GM08714 (cell line): ENCODE measurements around the gene ZNF532.
"Not testable (repeated sequence)": the region's sequence is repeated elsewhere in the genome, so short reads cannot be mapped to it uniquely, and the experiment has no call there.

ENCODE experiments used
- H3K4me3 ChIP-seq: fragments of 200-500 bp; sonication (Bioruptor generic); 2 replicates; pipeline ENCODE4 v1.5.1; 2014; ENCODE audit warnings: mild to moderate bottlenecking, low read length, inconsistent platforms
- ZNF274 ChIP-seq: IDR thresholded peaks from 2 replicates; pipeline ENCODE4 v1.6.1; 2012; ENCODE audit warnings: mild to moderate bottlenecking, low read depth, low read length

The ZNF532 gene

DNA sequence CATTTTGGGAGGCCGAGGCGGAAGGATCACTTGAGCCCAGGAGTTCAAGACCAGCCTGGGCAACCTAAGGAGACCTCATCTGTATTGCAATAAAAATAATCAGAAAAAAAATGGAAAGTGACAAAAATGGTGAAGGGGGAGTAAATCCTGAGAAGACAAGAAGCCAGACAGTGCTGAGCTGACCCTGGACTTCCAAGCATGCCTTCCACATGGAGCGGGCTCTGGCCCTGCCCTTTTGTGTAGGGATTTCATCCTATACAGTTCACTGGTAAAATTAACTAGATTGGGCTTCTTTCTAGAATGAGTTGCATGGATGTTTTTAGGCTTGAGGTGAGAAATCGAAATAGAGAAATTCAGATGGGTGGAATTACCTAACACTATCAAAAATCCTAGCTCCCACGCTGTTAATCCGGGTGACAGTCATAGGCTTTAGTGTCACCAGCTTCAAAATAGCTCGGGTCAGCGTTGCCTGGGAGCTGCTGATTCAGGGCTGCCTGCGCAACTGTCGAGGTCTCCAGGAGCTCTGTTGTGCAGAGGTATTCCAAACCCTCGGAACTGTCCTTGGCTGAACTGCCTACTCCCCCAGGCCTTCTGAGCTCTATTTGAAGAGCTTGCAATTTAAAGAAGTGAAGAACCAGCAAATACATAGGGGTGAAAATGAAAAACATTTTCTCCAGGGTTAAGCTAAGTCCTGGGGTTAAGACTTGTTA lies 21.5 kb upstream of the ZNF532 start:
- no peak for TF ChIP-seq ZNF274
- H3K4me3 ChIP-seq: no peak overlapping the region

DNA sequence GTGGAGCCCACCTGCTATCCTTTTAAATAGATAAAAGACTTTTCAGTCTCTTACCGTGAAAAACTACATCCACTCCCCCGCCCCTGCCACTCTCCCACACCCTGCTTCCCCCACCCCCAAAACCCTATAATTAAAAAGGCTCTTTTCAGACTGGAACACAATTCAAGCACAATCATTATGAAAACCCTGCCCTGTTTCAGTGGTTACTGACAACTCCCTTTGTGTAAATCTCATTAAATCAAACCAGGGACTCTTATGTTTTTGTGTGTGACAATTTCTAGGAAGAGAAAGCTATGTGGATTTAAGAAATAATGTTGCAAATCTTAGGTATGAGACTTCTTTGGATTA lies 21.0 kb upstream of the ZNF532 start:
- no peak overlapping the region for H3K4me3 ChIP-seq
- TF ChIP-seq ZNF274: no peak

DNA sequence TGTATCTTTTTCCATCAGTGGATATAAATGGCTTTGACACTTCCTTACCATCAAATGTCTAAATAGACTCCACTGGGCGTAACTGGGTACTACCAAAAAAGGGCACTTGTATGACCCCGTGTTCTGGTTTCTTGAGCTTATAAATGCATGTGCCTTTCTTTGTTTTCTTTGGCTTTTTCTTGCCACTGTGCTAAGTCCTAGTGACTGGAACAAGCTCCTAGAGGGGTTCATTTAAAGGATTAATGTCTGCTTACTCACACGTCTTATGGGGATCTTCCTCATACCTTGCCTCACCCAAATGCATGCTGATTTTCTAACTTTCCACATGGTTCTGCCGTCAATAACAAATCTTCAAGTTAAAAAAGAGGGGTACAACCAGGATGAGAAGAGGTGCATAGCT lies 19.8 kb upstream of the ZNF532 start:
- no peak overlapping the region for H3K4me3 ChIP-seq
- TF ChIP-seq ZNF274: no peak

DNA sequence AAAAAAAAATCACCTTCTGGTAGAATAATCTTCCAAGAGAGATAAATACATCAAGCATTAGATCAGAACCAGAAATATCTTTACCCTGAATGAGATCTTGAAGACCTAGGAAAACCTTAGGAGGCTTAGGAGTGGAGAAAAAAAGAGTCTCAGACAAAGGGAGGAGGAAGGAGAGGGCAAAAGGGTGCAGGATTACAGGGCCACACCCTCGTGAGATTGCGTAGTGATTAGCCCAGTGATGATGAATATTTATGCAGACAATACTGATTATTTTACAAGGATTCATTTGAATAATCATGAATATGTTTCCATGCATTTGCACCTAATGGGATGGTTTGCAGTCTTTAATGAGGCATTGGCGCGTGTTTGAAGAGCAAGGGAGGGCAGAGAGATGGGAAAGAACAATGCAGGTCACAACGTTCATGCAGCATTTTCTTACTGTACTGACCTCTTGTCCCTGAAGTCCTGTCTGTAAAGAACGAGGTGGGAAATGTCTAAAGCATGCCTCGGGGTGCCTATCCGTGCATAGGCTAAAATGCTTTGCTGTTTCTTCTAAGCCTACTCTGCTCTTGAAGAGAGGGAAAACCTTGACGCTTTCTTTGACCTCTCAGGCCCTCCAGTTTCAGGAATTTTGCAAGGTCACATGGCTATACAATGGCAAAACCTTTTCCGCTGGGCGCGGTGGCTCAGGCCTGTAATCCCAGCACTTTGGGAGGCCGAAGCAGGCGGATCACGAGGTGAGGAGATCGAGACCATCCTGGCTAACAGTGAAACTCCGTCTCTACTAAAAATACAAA lies 18.6 kb upstream of the ZNF532 start:
- no peak for TF ChIP-seq ZNF274
- no peak overlapping the region for H3K4me3 ChIP-seq

DNA sequence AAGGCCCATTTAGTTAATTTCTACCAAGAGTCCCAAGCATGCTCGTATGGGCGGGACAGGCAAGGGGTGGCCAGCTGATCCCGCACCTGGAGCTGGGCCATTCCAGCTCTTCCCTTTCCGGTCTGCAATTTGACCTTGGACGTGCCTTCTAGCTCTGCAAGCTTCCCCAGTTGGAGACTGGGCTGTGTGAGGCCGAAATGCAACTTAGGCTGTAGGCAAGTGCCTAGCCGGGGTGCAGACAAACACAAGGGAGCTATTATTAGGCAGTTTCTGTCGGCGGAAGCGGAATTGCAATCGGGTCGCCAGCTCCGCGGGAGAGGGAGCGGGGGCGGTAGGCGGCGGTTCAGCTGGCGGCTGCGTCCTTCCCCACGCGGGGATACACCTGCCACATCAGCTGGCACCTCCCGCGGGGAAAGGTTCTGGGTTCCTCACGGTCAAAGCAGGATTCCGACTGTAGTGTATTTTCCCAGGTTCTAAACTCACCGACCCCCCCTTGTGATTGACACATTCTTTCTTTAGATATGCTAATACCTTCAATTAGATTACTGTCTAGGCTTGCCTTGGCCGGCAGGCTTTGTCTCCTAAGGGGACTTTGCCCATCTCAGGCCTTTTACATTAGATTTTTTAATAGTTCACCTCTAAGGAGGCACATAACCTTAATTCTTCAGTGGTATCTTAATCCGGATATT lies 17.1 kb upstream of the ZNF532 start:
- H3K4me3 ChIP-seq: no peak overlapping the region; the same call in 1 of the 2 replicates
- TF ChIP-seq ZNF274: no peak

DNA sequence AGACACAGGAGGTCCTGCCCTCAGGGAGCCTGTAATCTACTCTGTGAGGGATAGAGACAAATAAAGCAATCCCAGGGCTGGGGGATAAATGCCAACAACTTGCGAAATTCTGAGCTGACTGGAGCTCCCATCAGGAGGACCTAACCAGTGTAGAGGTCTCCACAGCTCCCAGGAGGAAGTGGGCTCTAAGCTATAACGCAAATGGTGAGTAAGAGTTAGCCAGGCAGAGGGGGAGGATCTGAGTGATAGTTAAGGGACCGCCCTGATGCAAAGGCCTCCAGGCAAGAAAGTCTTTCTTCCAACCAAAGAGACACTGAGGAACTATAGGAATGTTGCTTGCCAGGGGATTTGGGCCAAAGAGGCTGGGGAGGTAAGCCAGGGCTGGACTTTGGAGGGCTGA lies 16.0 kb upstream of the ZNF532 start:
- TF ChIP-seq ZNF274: no peak
- no peak overlapping the region for H3K4me3 ChIP-seq

DNA sequence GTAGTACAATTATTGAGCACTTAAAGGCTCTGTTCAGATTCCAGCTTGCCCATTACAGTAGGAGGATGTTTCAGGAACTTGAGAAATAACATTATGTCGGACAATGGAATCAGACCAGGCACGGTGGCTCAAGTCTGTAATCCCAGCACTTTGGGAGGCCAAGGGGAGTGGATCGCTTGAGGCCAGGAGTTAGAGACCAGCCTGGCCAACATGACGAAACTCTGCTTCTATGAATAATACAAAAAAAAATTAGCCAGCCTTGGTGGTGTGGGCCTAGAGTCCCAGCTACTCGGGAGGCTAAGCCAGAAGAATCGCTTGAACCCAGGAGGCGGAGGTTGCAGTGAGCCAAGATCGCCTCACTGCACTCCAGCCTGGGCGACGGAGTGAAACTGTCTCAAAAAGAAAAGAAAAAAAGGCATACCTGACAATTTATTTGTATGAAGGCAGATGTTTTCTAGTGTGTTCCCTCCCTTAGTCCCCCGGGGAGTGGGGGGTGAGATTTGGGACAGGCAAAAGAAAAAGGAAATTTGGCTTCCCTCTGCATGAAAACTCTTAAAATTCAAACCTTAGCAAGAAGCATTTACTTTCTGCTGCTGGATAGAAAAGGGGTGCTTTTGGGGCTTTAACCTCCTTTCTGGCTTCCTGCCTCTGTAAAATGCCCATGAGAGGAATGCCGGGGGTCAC lies 13.7 kb upstream of the ZNF532 start:
- H3K4me3 ChIP-seq: no peak overlapping the region
- TF ChIP-seq ZNF274: no peak

DNA sequence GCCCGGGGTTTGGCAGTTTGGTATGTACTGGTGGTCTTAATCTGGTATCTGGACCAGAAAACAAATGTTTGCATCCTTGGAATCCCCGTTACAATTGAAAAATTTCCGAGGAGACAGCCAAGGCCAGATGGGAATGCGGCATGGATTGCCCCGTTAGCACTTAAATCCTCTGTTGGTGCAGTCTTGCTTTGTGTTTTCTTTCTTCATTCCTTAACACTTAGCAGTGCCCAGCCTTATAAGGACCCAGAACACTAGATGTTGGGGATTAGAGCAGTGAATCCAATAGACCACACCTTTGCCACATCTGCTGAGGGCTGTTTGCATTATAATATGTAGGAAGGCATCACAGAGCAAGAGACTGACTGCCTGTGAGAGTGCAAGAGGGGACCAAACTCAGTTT lies 12.8 kb upstream of the ZNF532 start:
- no peak overlapping the region for H3K4me3 ChIP-seq
- no peak for TF ChIP-seq ZNF274

DNA sequence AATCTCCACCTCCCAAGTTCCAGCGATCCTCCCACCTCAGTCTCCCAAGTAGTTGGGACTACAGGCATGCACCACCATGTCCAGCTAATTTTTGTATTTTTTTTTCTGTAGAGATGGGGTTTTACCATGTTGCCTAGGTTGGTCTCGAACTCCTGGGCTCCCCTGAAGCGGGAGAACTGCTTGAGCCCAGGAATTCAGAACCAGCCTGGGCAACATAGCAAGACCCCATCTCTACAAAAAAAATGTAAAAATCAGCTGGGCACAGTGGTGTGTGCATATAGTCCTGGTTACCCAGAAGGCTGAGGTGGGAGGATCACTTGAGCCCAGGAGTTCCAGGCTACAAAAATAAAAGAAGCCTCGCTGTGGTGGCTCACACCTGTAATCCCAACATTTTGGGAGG lies 12.0 kb upstream of the ZNF532 start:
- H3K4me3 ChIP-seq: no peak overlapping the region
- no peak for TF ChIP-seq ZNF274

DNA sequence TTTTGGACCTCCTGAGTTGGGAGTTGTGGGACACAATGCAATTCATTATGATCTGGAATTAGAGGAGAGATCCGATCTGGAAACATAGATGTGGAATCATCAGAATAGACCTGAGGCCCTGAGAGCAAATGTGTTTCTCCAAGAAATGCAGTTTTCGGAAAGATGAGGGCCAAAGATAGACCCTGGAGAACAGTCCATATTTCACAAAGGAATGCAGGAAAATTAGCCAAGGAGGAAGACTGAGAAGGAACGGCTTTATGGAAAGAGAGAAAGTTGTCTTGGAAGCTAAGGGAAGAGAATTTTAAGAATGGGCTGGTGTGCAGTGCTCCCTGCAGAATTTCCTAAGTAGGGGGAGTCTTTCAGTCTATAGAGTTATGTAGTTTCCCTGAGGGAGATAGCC lies 11.1 kb upstream of the ZNF532 start:
- TF ChIP-seq ZNF274: no peak
- no peak overlapping the region for H3K4me3 ChIP-seq

DNA sequence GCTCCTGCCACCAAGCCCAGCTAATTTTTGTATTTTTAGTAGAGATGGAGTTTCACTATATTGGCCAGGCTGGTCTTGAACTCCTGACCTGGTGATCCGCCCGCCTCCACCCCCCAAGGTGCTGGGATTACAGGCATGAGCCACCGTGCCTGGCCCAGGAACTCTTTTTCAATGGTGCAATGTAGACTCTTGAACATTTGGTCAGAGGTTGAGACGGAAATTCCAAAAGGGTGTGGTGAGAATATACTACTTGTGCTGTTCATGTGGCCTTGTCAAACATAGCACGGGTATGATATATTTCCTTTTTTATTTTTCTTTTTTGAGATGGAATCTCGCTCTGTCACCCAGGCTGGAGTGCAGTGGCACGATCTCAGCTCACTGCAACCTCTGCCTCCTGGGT lies 9.2 kb upstream of the ZNF532 start:
- H3K4me3 ChIP-seq: not testable (repeated sequence)

DNA sequence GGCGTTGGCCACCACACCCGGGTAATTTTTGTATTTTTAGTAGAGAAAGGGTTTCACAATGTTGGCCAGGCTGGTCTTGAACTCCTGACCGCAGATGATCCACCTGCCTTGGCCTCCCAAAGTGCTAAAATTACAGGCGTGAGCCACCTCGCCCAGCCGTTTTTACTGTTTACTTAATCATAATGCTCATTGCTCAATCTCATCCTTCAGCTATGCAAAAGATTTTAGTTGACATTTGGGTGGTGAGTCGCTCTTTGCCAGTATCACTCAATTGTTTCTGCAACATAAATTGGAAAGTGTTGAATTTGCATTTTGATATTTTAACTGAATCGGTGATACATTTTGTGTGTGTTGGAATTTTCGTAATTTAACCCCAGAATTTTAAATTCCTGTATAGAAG lies 7.8 kb upstream of the ZNF532 start:
- no peak for TF ChIP-seq ZNF274
- H3K4me3 ChIP-seq: no peak overlapping the region

DNA sequence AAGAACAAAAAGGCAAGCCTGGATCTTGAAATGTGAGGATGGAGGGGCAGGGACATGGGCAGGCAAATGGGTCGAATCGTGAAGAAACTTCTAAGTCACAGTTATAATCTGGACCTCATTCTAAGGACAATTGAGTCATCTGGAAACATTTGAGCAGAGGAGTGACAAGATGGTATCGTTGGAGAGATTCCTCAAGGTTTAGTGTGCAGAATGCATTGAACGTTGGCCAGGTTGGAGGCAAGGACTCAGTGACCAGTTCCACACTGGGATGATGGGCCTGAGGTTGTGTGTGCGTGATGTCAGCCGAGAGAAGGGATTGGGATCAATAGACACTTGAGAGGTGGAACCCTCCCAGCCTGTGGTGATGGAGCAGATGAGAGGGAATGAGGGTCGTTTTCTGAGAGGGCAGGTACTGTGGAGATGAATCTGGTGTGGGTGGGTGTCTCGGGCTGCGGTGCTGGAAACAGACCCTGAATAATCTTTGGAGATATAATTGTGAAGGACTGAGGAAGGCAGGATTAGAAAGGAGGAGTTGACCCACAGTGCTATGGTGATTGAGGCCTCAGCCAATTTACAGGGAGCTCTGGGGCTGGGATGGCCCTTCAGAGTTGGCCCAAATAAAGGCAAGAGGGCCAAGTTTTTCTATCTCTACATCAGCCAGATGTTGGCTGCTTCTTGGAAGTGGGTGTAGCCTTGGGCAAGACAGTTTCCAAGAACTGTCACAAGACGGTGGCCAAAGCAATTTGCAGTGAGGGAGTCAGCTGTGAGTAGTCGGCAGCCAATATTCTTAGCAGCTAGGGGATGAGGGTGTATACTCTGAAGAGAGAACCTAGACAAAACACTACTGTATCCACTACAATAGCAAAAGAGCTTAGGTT lies 5.8 kb upstream of the ZNF532 start:
- no peak for TF ChIP-seq ZNF274
- no peak overlapping the region for H3K4me3 ChIP-seq

DNA sequence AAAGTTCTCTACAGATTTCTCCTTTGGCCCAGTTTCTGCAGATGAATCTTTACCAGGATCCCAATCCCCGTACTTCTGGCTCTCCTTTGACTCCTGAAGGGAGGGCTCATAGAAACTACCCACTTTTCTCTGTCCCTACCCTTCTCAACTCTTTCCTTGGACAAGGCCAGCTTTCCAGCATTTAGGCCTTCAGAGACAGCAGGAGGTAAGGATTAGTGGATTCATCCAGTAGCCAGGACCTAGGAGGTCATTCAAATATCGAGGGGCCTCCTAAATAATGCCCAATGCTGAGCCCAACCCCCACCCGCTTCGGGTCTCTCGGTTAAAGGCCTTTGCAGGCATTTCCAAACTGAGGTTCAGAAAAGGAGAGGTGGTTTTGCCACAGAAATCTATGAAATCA lies 4.8 kb upstream of the ZNF532 start:
- TF ChIP-seq ZNF274: no peak
- H3K4me3 ChIP-seq: no peak overlapping the region
